T-helper 1 cell treated with Interleukin-12 subunit alpha and Interleukin-12 subunit beta and Interleukin-4 antibody, amounts not matched to agents 30 μg/mL and 1 μg/mL, for 36 hours (primary cell): ENCODE results near the gene IQCK.

Experiments used
- H3K27ac Mint-ChIP-seq: one replicate; pipeline ENCODE4 v1.8.0; 2021; ENCODE audit warnings: mild to moderate bottlenecking, mixed read lengths
- H3K27me3 Mint-ChIP-seq: one replicate; pipeline ENCODE4 v1.8.0; 2021; ENCODE audit warnings: low read depth, mixed read lengths
- H3K36me3 Mint-ChIP-seq: one replicate; pipeline ENCODE4 v1.8.0; 2021; ENCODE audit warnings: low read depth, mixed read lengths
- H3K4me1 Mint-ChIP-seq: one replicate; pipeline ENCODE4 v1.8.0; 2021; ENCODE audit warnings: low read depth, mixed read lengths
- H3K4me3 Mint-ChIP-seq: one replicate; pipeline ENCODE4 v1.8.0; 2021; ENCODE audit warnings: mild to moderate bottlenecking, moderate library complexity, mixed read lengths
- H3K9me3 Mint-ChIP-seq: one replicate; pipeline ENCODE4 v1.8.0; 2021; ENCODE audit warnings: mixed read lengths

IQCK gene

GRCh38 chr16:19882186-19882585 is 164.1 kb downstream of the IQCK start:
- H3K4me1 Mint-ChIP-seq: peaks cover 19% of the 10 kb centered on the region
- H3K27ac Mint-ChIP-seq: no peak overlapping the region
- no peak overlapping the region for H3K4me3 Mint-ChIP-seq
- H3K36me3 Mint-ChIP-seq: no peaks in the 10 kb centered on the region
- H3K27me3 Mint-ChIP-seq: peaks cover 51% of the 10 kb centered on the region
- no peaks in the 10 kb centered on the region for H3K9me3 Mint-ChIP-seq

- H3K9me3 Mint-ChIP-seq: no peaks in the 10 kb centered on the region
- H3K36me3 Mint-ChIP-seq: no peaks in the 10 kb centered on the region
- peak overlapping the region; percentile 4 for H3K4me3 Mint-ChIP-seq
- H3K27me3 Mint-ChIP-seq: peaks cover 51% of the 10 kb centered on the region
- H3K4me1 Mint-ChIP-seq: peaks cover 19% of the 10 kb centered on the region
- peak overlapping the region; percentile 7 for H3K27ac Mint-ChIP-seq
Observed at GRCh38 chr16:19882646-19883045, 164.6 kb downstream of the IQCK start.

- H3K9me3 Mint-ChIP-seq: no peaks in the 10 kb centered on the region
- peaks cover 19% of the 10 kb centered on the region for H3K4me1 Mint-ChIP-seq
- H3K27me3 Mint-ChIP-seq: peaks cover 51% of the 10 kb centered on the region
- no peaks in the 10 kb centered on the region for H3K36me3 Mint-ChIP-seq
- no peak overlapping the region for H3K27ac Mint-ChIP-seq
- H3K4me3 Mint-ChIP-seq: no peak overlapping the region
Observed at GRCh38 chr16:19883296-19883965, 165.4 kb downstream of the IQCK start.

- peaks cover 21% of the 10 kb centered on the region for H3K4me1 Mint-ChIP-seq
- no peaks in the 10 kb centered on the region for H3K9me3 Mint-ChIP-seq
- H3K36me3 Mint-ChIP-seq: no peaks in the 10 kb centered on the region
- H3K27ac Mint-ChIP-seq: no peak overlapping the region
- peak overlapping the region; percentile 57 for H3K4me3 Mint-ChIP-seq
- peaks cover 51% of the 10 kb centered on the region for H3K27me3 Mint-ChIP-seq
Observed at GRCh38 chr16:19883966-19884485, 166.0 kb downstream of the IQCK start.

- peaks cover 51% of the 10 kb centered on the region for H3K27me3 Mint-ChIP-seq
- H3K4me1 Mint-ChIP-seq: peaks cover 21% of the 10 kb centered on the region
- H3K27ac Mint-ChIP-seq: no peak within 1 kb of the TSS
- H3K4me3 Mint-ChIP-seq: peak within 1 kb of the TSS; percentile 89
- no peaks in the 10 kb centered on the region for H3K36me3 Mint-ChIP-seq
- H3K9me3 Mint-ChIP-seq: no peaks in the 10 kb centered on the region
Observed at GRCh38 chr16:19884611-19885450, 166.8 kb downstream of the IQCK start, which contains the start of gene GPRC5B. Gene GPRC5B (minus strand): TSS chr16:19884848. CDS start chr16:19872845, 12,003 bp downstream.

- H3K27ac Mint-ChIP-seq: no peak overlapping the region
- H3K27me3 Mint-ChIP-seq: peaks cover 51% of the 10 kb centered on the region
- H3K4me1 Mint-ChIP-seq: peaks cover 21% of the 10 kb centered on the region
- peak overlapping the region; percentile 89 for H3K4me3 Mint-ChIP-seq
- H3K9me3 Mint-ChIP-seq: no peaks in the 10 kb centered on the region
- H3K36me3 Mint-ChIP-seq: no peaks in the 10 kb centered on the region
Observed at GRCh38 chr16:19885451-19886072, 167.5 kb downstream of the IQCK start.

GRCh38 chr16:19886073-19886941 is 168.2 kb downstream of the IQCK start:
- Mint-ChIP-seq H3K27ac (peak overlapping the region; percentile 0), H3K27me3 (peaks cover 46% of the 10 kb centered on the region), H3K9me3 (no peaks in the 10 kb centered on the region), H3K4me1 (peaks cover 21% of the 10 kb centered on the region), H3K4me3 (peak overlapping the region; percentile 89), H3K36me3 (no peaks in the 10 kb centered on the region)

- Mint-ChIP-seq H3K4me3 (no peak overlapping the region), H3K9me3 (no peaks in the 10 kb centered on the region), H3K36me3 (no peaks in the 10 kb centered on the region), H3K27me3 (peaks cover 24% of the 10 kb centered on the region), H3K4me1 (peaks cover 21% of the 10 kb centered on the region), H3K27ac (no peak overlapping the region)
Observed at GRCh38 chr16:19888834-19889233, 170.8 kb downstream of the IQCK start.

- Mint-ChIP-seq H3K36me3 (no peaks in the 10 kb centered on the region), H3K27ac (no peak overlapping the region), H3K4me1 (peaks cover 9% of the 10 kb centered on the region), H3K9me3 (no peaks in the 10 kb centered on the region), H3K4me3 (no peak overlapping the region), H3K27me3 (peaks cover 7% of the 10 kb centered on the region)
Observed at GRCh38 chr16:19890901-19891300, 172.8 kb downstream of the IQCK start.

GRCh38 chr16:19892902-19893301 is 174.8 kb downstream of the IQCK start:
- Mint-ChIP-seq H3K4me3 (no peak overlapping the region), H3K9me3 (no peaks in the 10 kb centered on the region), H3K36me3 (no peaks in the 10 kb centered on the region), H3K27me3 (peaks cover 3% of the 10 kb centered on the region), H3K4me1 (peaks cover 2% of the 10 kb centered on the region), H3K27ac (no peak overlapping the region)

- Mint-ChIP-seq H3K27me3 (peaks cover 7% of the 10 kb centered on the region), H3K27ac (no peak overlapping the region), H3K4me1 (no peaks in the 10 kb centered on the region), H3K4me3 (no peak overlapping the region), H3K9me3 (no peaks in the 10 kb centered on the region), H3K36me3 (no peaks in the 10 kb centered on the region)
Observed at GRCh38 chr16:19894586-19894985, 176.5 kb downstream of the IQCK start.

GRCh38 chr16:19896951-19897350 is 178.9 kb downstream of the IQCK start:
- H3K27me3 Mint-ChIP-seq: peaks cover 7% of the 10 kb centered on the region
- H3K27ac Mint-ChIP-seq: no peak overlapping the region
- H3K4me1 Mint-ChIP-seq: no peaks in the 10 kb centered on the region
- no peak overlapping the region for H3K4me3 Mint-ChIP-seq
- H3K36me3 Mint-ChIP-seq: no peaks in the 10 kb centered on the region
- H3K9me3 Mint-ChIP-seq: no peaks in the 10 kb centered on the region

GRCh38 chr16:19898166-19898565 is 180.1 kb downstream of the IQCK start:
- H3K27ac Mint-ChIP-seq: no peak overlapping the region

More at GRCh38 chr16:19898166-19898565, 180.1 kb downstream of the IQCK start:
- H3K4me1 Mint-ChIP-seq: no peaks in the 10 kb centered on the region
- no peak overlapping the region for H3K4me3 Mint-ChIP-seq
- no peaks in the 10 kb centered on the region for H3K36me3 Mint-ChIP-seq
- peaks cover 7% of the 10 kb centered on the region for H3K27me3 Mint-ChIP-seq
- H3K9me3 Mint-ChIP-seq: no peaks in the 10 kb centered on the region
